H9 (cell line): ENCODE data around the gene ACSL6. TPM values are rescaled to one million over a fixed set of nuclear protein-coding genes. Genes with fewer than 3 reads are reported as not detected.

Experiments used
- DNase-seq: peaks from one replicate; pipeline ENCODE4 v3.0.0-alpha.2; 2017
- H2AFZ ChIP-seq: one replicate; pipeline ENCODE4 v1.6.1; 2013; ENCODE audit warnings: mild to moderate bottlenecking, low read length, control low read depth, moderate library complexity
- H2AK5ac ChIP-seq: 2 replicates; pipeline ENCODE4 v1.6.1; 2013; ENCODE audit warnings: low read length, control low read depth, mixed read lengths; ENCODE audit not compliant: insufficient read length
- H2BK120ac ChIP-seq: one replicate; pipeline ENCODE4 v1.6.1; 2013; ENCODE audit warnings: low read depth, mild to moderate bottlenecking, low read length, control low read depth, inconsistent platforms; ENCODE audit not compliant: poor library complexity, severe bottlenecking
- H2BK12ac ChIP-seq: 2 replicates; pipeline ENCODE4 v1.6.1; 2013; ENCODE audit warnings: low read length, control low read depth, mixed read lengths, low read depth; ENCODE audit not compliant: insufficient read length
- H2BK15ac ChIP-seq: 2 replicates; pipeline ENCODE4 v1.6.1; 2013; ENCODE audit warnings: low read depth, low read length, control low read depth
- H2BK20ac ChIP-seq: one replicate; pipeline ENCODE4 v1.6.1; 2013; ENCODE audit warnings: low read depth, mild to moderate bottlenecking, low read length, control low read depth, inconsistent platforms; ENCODE audit not compliant: poor library complexity, severe bottlenecking
- H2BK5ac ChIP-seq: 2 replicates; pipeline ENCODE4 v1.6.1; 2013; ENCODE audit warnings: low read length, control low read depth, mixed read lengths; ENCODE audit not compliant: insufficient read length
- H3K14ac ChIP-seq: 2 replicates; pipeline ENCODE4 v1.6.1; 2013; ENCODE audit warnings: low read length, control low read depth; ENCODE audit not compliant: insufficient read depth
- H3K18ac ChIP-seq: 2 replicates; pipeline ENCODE4 v1.6.1; 2013; ENCODE audit warnings: low read depth, mild to moderate bottlenecking, mixed read lengths, low read length, control low read depth; ENCODE audit not compliant: insufficient read length
- H3K23ac ChIP-seq: 2 replicates; pipeline ENCODE4 v1.6.1; 2013; ENCODE audit warnings: low read length, control low read depth, mixed read lengths, low read depth; ENCODE audit not compliant: insufficient read length
- H3K23me2 ChIP-seq: 2 replicates; pipeline ENCODE4 v1.6.1; 2013; ENCODE audit warnings: low read depth, mild to moderate bottlenecking, mixed read lengths, low read length, control low read depth; ENCODE audit not compliant: insufficient read length, poor library complexity, severe bottlenecking
- H3K27ac ChIP-seq: 2 replicates; pipeline ENCODE4 v1.5.1; 2013; ENCODE audit warnings: low read length, control low read depth, mixed read lengths, low read depth; ENCODE audit not compliant: insufficient read length
- H3K27me3 ChIP-seq: 2 replicates; pipeline ENCODE4 v1.6.1; 2013; ENCODE audit warnings: low read length, control low read depth, inconsistent platforms; ENCODE audit not compliant: insufficient read depth
- H3K4ac ChIP-seq: 2 replicates; pipeline ENCODE4 v1.6.1; 2013; ENCODE audit warnings: low read depth, mild to moderate bottlenecking, control low read depth, inconsistent platforms, low read length, moderate library complexity
- H3K4me1 ChIP-seq: 2 replicates; pipeline ENCODE4 v1.6.1; 2013; ENCODE audit warnings: low read length, control low read depth, inconsistent platforms; ENCODE audit not compliant: insufficient read depth
- H3K4me2 ChIP-seq: 2 replicates; pipeline ENCODE4 v1.6.1; 2013; ENCODE audit warnings: low read length, control low read depth, mixed read lengths; ENCODE audit not compliant: insufficient read length, insufficient read depth
- H3K56ac ChIP-seq: 2 replicates; pipeline ENCODE4 v1.6.1; 2013; ENCODE audit warnings: low read depth, mild to moderate bottlenecking, mixed read lengths, low read length, control low read depth; ENCODE audit not compliant: insufficient read length
- H3K79me1 ChIP-seq: 2 replicates; pipeline ENCODE4 v1.6.1; 2013; ENCODE audit warnings: low read depth, mild to moderate bottlenecking, moderate library complexity, low read length, control low read depth, inconsistent platforms; ENCODE audit not compliant: insufficient read depth, poor library complexity, severe bottlenecking
- H3K79me2 ChIP-seq: 2 replicates; pipeline ENCODE4 v1.6.1; 2013; ENCODE audit warnings: low read length, control low read depth, inconsistent platforms; ENCODE audit not compliant: insufficient read depth
- H3K9ac ChIP-seq: 2 replicates; pipeline ENCODE4 v1.6.1; 2013; ENCODE audit warnings: low read length, control low read depth, mixed read lengths; ENCODE audit not compliant: insufficient read length; ENCODE audit errors: extremely low read depth
- H3K9me3 ChIP-seq: one replicate; pipeline ENCODE4 v1.6.1; 2013; ENCODE audit warnings: low read depth, low read length, inconsistent platforms; ENCODE audit not compliant: control insufficient read depth
- H3T11ph ChIP-seq: one replicate; pipeline ENCODE4 v1.6.1; 2013; ENCODE audit warnings: mild to moderate bottlenecking, low read length, control low read depth, inconsistent platforms
- H4K20me1 ChIP-seq: one replicate; pipeline ENCODE4 v1.6.1; 2013; ENCODE audit not compliant: control insufficient read depth, insufficient read length, insufficient read depth
- H4K5ac ChIP-seq: 2 replicates; pipeline ENCODE4 v1.6.1; 2013; ENCODE audit warnings: low read depth, mild to moderate bottlenecking, mixed read lengths, low read length, control low read depth; ENCODE audit not compliant: insufficient read length
- H4K8ac ChIP-seq: replicated peaks from 2 replicates; pipeline ENCODE4 v1.6.1; 2013; ENCODE audit warnings: low read length, control low read depth, mixed read lengths, low read depth; ENCODE audit not compliant: insufficient read length
- H4K91ac ChIP-seq: 2 replicates; pipeline ENCODE4 v1.6.1; 2013; ENCODE audit warnings: low read depth, mild to moderate bottlenecking, moderate library complexity, mixed read lengths, low read length, control low read depth; ENCODE audit not compliant: insufficient read length
- H3K27ac Mint-ChIP-seq, 3 experiments: 2 replicates in 2 of 3; 3 replicates in 1 of 3; pipeline ENCODE4 v1.8.0; 2020 to 2021; ENCODE audit warnings: mixed read lengths in 3 of 3, mild to moderate bottlenecking in 1 of 3, moderate library complexity in 1 of 3
- H3K27me3 Mint-ChIP-seq: 2 replicates; pipeline ENCODE4 v1.8.0; 2021; ENCODE audit warnings: low read depth, mild to moderate bottlenecking, moderate library complexity, mixed read lengths
- H3K36me3 Mint-ChIP-seq, 3 experiments: 2 replicates in 2 of 3; 3 replicates in 1 of 3; pipeline ENCODE4 v1.8.0; 2020 to 2021; ENCODE audit warnings: low read depth in 3 of 3, mixed read lengths in 3 of 3; ENCODE audit not compliant: insufficient read depth in 1 of 3
- H3K4me1 Mint-ChIP-seq, 2 experiments: 2 replicates each; pipeline ENCODE4 v1.8.0; 2020; ENCODE audit warnings: mixed read lengths in 2 of 2
- H3K4me3 Mint-ChIP-seq, 2 experiments: 2 replicates in 1 of 2; 3 replicates in 1 of 2; pipeline ENCODE4 v1.8.0; 2020 to 2021; ENCODE audit warnings: mild to moderate bottlenecking in 2 of 2, mixed read lengths in 2 of 2, moderate library complexity in 1 of 2
- H3K9me3 Mint-ChIP-seq, 2 experiments: 2 replicates in 1 of 2; 3 replicates in 1 of 2; pipeline ENCODE4 v1.8.0; 2020; ENCODE audit warnings: mild to moderate bottlenecking in 2 of 2, mixed read lengths in 2 of 2, moderate library complexity in 1 of 2
- CTCF ChIP-seq: fragments of 200-600 bp; sonication (generic); conservative IDR thresholded peaks from 3 replicates; pipeline ENCODE4 v1.8.0; 2021; ENCODE audit warnings: antibody characterized with exemption, mild to moderate bottlenecking
- WGBS: extraction: QIAGEN DNeasy Blood & Tissue Kit; methylation state at CpG from one replicate; pipeline ENCODE4 v1.1.7; 2013; ENCODE audit warnings: missing lambda C conversion rate, low lambda C conversion rate, mixed read lengths; ENCODE audit not compliant: insufficient read length; ENCODE audit errors: extremely low coverage; 5-methylcytosine and 5-hydroxymethylcytosine counted together
- total RNA-seq: library from RNA; stranded (reverse); gene quantifications from 2 replicates; pipeline ENCODE4 v1.2.1, GENCODE V29; 2021

The ACSL6 gene
- total RNA-seq, 1 experiment from 2014 or later = 1.6 TPM

- Histone ChIP-seq H2BK5ac (no peak overlapping the region), H3K27ac (no peak overlapping the region), H3K79me1 (no peaks in the 10 kb centered on the region), H4K8ac (no peak overlapping the region), H3K9me3 (no peaks in the 10 kb centered on the region), H3K4me2 (no peak overlapping the region), H3K27me3 (no peaks in the 10 kb centered on the region), H3K23me2 (no peaks in the 10 kb centered on the region), H3K4me1 (peaks cover 11% of the 10 kb centered on the region; the same call in 1 of the 2 replicates), H4K20me1 (no peaks in the 10 kb centered on the region), H4K91ac (no peak overlapping the region), H3K9ac (no peak overlapping the region), H2BK15ac (no peak overlapping the region), H3K23ac (no peak overlapping the region), H2AK5ac (no peak overlapping the region), H2AFZ (no peak overlapping the region), H3K56ac (no peak overlapping the region), H3T11ph (no peak overlapping the region), H3K79me2 (no peaks in the 10 kb centered on the region), H3K18ac (no peak overlapping the region), H2BK20ac (no peak overlapping the region), H3K14ac (no peak overlapping the region), H2BK120ac (no peak overlapping the region), H2BK12ac (no peak overlapping the region), H3K4ac (no peak overlapping the region), H4K5ac (no peak overlapping the region)
- no peak overlapping the region for H3K4me3 Mint-ChIP-seq
- no peaks in the 10 kb centered on the region for H3K36me3 Mint-ChIP-seq
- TF ChIP-seq CTCF = no peak
- H3K27ac Mint-ChIP-seq = no peak overlapping the region; a peak in 1 of 7 replicates
- H3K27me3 Mint-ChIP-seq = peaks cover 7% of the 10 kb centered on the region
- no peak for DNase-seq
- no peaks in the 10 kb centered on the region for H3K9me3 Mint-ChIP-seq
- no CpG with 5 or more reads among the region's 3 CpGs for WGBS
- peaks cover 33 to 40% of the 10 kb centered on the region in 2 experiments for H3K4me1 Mint-ChIP-seq
Measured at GRCh38 chr5:131997727-131998117, 13.7 kb downstream of the ACSL6 start.
